ENCODE results near the gene FLRT3. TPM values are rescaled to one million over a fixed set of nuclear protein-coding genes. Genes with fewer than 3 reads are reported as not detected.

FLRT3 gene
- total and polyA plus RNA-seq, 9 of the 15 experiments (the other 6 are each of a cell fraction or from before 2014, with no cell fraction given) = 0.04 TPM; not detected in 8

DNA sequence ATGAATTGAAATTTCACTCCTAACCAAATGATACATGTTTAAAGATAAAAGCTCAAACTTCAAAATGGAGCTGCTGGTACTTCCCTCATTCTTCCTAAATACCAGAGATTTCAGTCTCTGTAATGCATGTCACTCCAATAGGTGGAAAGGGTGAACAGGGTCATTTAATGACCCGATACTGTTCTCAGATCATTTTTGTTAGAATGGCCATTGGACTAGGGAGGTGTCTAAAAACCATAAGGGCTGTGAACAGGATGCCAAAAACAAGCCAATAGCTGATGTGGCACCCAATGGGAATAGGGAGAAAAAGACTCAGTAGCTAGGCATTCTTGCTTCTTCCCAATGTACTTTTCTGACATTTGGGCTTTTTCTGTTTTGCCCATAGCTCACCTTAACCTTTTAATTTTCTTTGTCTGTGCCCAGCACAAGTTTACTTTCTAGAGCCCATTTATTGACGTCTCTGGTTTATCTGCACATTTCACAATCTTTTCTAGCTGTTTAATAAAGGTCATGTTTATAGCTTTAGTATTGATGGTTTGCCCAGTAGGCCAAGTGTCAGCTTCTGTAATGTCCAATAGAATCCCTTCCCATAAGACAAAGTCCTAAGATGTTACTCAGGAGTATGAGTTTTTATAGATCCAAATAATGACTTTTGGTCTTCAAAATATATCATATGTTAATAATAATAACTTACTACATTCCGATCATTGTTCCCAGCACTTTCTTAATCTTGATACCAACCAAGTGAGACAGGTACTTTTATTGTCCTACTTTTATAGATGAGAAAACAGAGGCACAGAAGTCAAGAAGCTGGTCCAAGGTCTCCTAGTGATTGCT is 24.3 kb upstream of the FLRT3 start:
- H3K9me1 ChIP-seq (ENCODE audit: control insufficient read depth, insufficient read depth, low read length) = no peaks in the 10 kb centered on the region
- no peak overlapping the region for H3K4me3 ChIP-seq
- H3K36me3 ChIP-seq (ENCODE audit: control insufficient read depth, insufficient read depth, low read length) = no peaks in the 10 kb centered on the region
- H3K79me2 ChIP-seq (ENCODE audit: control insufficient read depth, insufficient read depth, low read length) = no peaks in the 10 kb centered on the region
- no peaks in the 10 kb centered on the region for H4K20me1 ChIP-seq (replicated peaks; ENCODE audit: control insufficient read depth, insufficient read depth, low read length)
- no peaks in the 10 kb centered on the region for H3K4me1 ChIP-seq (replicated peaks in 1 of 2; ENCODE audit: control insufficient read depth in 2 of 2, insufficient read depth in 2 of 2, low read length in 2 of 2)
- WGBS (ENCODE audit: insufficient coverage, low coverage, missing lambda C conversion rate) = 0% methylated on average over 3 of the region's 3 CpGs
- no peaks in the 10 kb centered on the region for H3K9me3 ChIP-seq (replicated peaks; ENCODE audit: control insufficient read depth, insufficient read depth, low read depth, low read length)
- DNase-seq (ENCODE audit: extremely low read depth in 1 of 4, low spot score in 3 of 4) = no peak
- no peak overlapping the region for H3K4me2 ChIP-seq (ENCODE audit: insufficient read depth, low read length)
- H3K27me3 ChIP-seq (ENCODE audit: control insufficient read depth in 2 of 2, insufficient read depth in 2 of 2, low read length in 2 of 2) = no peaks in the 10 kb centered on the region
- ATAC-seq = no peak
- CTCF ChIA-PET (ENCODE audit: low intra/inter-chr PET ratio) = no interaction called here
- H3K9ac ChIP-seq (ENCODE audit: insufficient read depth in 1 of 2, low read depth in 2 of 2, low read length in 2 of 2) = no peak overlapping the region
- H2AFZ ChIP-seq (ENCODE audit: low read depth, low read length) = no peak overlapping the region
- in situ Hi-C loops (cut with MboI) = no loop called here
- POLR2A ChIA-PET = no interaction called here
- BruUV-seq (replicated peaks) = no TSS peak
- intact Hi-C loops (cut with micrococcal nuclease) = no loop called here
- no peak for FAIRE-seq
- H3K27ac ChIP-seq (ENCODE audit: extremely low read depth, low read depth, low read length) = no peak overlapping the region
- TF ChIP-seq, protein P1, sequence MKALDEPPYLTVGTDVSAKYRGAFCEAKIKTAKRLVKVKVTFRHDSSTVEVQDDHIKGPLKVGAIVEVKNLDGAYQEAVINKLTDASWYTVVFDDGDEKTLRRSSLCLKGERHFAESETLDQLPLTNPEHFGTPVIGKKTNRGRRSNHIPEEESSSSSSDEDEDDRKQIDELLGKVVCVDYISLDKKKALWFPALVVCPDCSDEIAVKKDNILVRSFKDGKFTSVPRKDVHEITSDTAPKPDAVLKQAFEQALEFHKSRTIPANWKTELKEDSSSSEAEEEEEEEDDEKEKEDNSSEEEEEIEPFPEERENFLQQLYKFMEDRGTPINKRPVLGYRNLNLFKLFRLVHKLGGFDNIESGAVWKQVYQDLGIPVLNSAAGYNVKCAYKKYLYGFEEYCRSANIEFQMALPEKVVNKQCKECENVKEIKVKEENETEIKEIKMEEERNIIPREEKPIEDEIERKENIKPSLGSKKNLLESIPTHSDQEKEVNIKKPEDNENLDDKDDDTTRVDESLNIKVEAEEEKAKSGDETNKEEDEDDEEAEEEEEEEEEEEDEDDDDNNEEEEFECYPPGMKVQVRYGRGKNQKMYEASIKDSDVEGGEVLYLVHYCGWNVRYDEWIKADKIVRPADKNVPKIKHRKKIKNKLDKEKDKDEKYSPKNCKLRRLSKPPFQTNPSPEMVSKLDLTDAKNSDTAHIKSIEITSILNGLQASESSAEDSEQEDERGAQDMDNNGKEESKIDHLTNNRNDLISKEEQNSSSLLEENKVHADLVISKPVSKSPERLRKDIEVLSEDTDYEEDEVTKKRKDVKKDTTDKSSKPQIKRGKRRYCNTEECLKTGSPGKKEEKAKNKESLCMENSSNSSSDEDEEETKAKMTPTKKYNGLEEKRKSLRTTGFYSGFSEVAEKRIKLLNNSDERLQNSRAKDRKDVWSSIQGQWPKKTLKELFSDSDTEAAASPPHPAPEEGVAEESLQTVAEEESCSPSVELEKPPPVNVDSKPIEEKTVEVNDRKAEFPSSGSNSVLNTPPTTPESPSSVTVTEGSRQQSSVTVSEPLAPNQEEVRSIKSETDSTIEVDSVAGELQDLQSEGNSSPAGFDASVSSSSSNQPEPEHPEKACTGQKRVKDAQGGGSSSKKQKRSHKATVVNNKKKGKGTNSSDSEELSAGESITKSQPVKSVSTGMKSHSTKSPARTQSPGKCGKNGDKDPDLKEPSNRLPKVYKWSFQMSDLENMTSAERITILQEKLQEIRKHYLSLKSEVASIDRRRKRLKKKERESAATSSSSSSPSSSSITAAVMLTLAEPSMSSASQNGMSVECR (CRISPR knock-in tag; IDR thresholded peaks at IDR 0.05) = no peak
- TF ChIP-seq NELFE (IDR thresholded peaks at IDR 0.05; ENCODE audit: insufficient read depth, insufficient read length) (no peak), POU5F1 (IDR thresholded peaks at IDR 0.05; ENCODE audit: borderline replicate concordance, low read depth, low read length, partially characterized antibody) (no peak), DACH1 (IDR thresholded peaks at IDR 0.05; ENCODE audit: partially characterized antibody) (no peak), TRIM28 (IDR thresholded peaks at IDR 0.05) (no peak), U2AF1 (optimal IDR thresholded peaks at IDR 0.05; ENCODE audit: low read depth, low read length) (no peak)
- TF ChIP-seq, protein P2, sequence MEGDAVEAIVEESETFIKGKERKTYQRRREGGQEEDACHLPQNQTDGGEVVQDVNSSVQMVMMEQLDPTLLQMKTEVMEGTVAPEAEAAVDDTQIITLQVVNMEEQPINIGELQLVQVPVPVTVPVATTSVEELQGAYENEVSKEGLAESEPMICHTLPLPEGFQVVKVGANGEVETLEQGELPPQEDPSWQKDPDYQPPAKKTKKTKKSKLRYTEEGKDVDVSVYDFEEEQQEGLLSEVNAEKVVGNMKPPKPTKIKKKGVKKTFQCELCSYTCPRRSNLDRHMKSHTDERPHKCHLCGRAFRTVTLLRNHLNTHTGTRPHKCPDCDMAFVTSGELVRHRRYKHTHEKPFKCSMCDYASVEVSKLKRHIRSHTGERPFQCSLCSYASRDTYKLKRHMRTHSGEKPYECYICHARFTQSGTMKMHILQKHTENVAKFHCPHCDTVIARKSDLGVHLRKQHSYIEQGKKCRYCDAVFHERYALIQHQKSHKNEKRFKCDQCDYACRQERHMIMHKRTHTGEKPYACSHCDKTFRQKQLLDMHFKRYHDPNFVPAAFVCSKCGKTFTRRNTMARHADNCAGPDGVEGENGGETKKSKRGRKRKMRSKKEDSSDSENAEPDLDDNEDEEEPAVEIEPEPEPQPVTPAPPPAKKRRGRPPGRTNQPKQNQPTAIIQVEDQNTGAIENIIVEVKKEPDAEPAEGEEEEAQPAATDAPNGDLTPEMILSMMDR (IDR thresholded peaks at IDR 0.05 in 2 of 3, conservative IDR thresholded peaks at IDR 0.05 in 1 of 3; ENCODE audit: insufficient read depth in 2 of 3, low read depth in 1 of 3, low read length in 3 of 3) = no peak
- TF ChIP-seq, protein P3, sequence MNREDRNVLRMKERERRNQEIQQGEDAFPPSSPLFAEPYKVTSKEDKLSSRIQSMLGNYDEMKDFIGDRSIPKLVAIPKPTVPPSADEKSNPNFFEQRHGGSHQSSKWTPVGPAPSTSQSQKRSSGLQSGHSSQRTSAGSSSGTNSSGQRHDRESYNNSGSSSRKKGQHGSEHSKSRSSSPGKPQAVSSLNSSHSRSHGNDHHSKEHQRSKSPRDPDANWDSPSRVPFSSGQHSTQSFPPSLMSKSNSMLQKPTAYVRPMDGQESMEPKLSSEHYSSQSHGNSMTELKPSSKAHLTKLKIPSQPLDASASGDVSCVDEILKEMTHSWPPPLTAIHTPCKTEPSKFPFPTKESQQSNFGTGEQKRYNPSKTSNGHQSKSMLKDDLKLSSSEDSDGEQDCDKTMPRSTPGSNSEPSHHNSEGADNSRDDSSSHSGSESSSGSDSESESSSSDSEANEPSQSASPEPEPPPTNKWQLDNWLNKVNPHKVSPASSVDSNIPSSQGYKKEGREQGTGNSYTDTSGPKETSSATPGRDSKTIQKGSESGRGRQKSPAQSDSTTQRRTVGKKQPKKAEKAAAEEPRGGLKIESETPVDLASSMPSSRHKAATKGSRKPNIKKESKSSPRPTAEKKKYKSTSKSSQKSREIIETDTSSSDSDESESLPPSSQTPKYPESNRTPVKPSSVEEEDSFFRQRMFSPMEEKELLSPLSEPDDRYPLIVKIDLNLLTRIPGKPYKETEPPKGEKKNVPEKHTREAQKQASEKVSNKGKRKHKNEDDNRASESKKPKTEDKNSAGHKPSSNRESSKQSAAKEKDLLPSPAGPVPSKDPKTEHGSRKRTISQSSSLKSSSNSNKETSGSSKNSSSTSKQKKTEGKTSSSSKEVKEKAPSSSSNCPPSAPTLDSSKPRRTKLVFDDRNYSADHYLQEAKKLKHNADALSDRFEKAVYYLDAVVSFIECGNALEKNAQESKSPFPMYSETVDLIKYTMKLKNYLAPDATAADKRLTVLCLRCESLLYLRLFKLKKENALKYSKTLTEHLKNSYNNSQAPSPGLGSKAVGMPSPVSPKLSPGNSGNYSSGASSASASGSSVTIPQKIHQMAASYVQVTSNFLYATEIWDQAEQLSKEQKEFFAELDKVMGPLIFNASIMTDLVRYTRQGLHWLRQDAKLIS (CRISPR knock-in tag; IDR thresholded peaks at IDR 0.05) = no peak
- TF ChIP-seq, protein P4, sequence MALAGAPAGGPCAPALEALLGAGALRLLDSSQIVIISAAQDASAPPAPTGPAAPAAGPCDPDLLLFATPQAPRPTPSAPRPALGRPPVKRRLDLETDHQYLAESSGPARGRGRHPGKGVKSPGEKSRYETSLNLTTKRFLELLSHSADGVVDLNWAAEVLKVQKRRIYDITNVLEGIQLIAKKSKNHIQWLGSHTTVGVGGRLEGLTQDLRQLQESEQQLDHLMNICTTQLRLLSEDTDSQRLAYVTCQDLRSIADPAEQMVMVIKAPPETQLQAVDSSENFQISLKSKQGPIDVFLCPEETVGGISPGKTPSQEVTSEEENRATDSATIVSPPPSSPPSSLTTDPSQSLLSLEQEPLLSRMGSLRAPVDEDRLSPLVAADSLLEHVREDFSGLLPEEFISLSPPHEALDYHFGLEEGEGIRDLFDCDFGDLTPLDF (CRISPR knock-in tag; IDR thresholded peaks at IDR 0.05) = no peak
